Pancreas (tissue), 10 donors: ENCODE results near the gene TLL2. TPM values are rescaled to one million over a fixed set of nuclear protein-coding genes. Genes with fewer than 3 reads are reported as not detected.

Source experiments
- ATAC-seq, 4 donors: fragments of 200-7000 bp; cut with Tn5 transposase; one replicate each; pipeline versions ENCODE4 v1.8.0 to v1.9.1; 2020; ENCODE audit warnings: mild to moderate bottlenecking in 4 of 4, moderate library complexity in 4 of 4
- DNase-seq, 6 donors: peaks; one replicate each; pipeline ENCODE4 v3.0.0-alpha.2; 2020
- FAIRE-seq: peaks from 2 replicates; lab custom pipeline; 2012; peaks lifted over from hg19 to GRCh38; lab: Jason Lieb, UNC
- H3K27ac ChIP-seq, 4 donors: fragments of 200-600 bp; sonication (generic); 1 replicate in 3 of 4; 2 replicates in 1 of 4; pipeline versions ENCODE4 v1.5.0 to v1.8.0; 2020
- H3K27me3 ChIP-seq, 4 donors: fragments of 200-600 bp; one replicate each; pipeline ENCODE4 v1.8.0; 2021
- H3K36me3 ChIP-seq, 3 donors: fragments of 200-600 bp; sonication (generic) in 1 of 3; one replicate each; pipeline versions ENCODE4 v1.5.0 to v1.8.0; 2020 to 2021
- H3K4me1 ChIP-seq, 3 donors: fragments of 200-600 bp; one replicate each; pipeline ENCODE4 v1.8.0; 2021
- H3K4me3 ChIP-seq, 4 donors: fragments of 200-600 bp; sonication (generic) in 2 of 4; one replicate each; pipeline versions ENCODE4 v1.5.0 to v1.8.0; 2020 to 2021
- H3K9me3 ChIP-seq, 4 donors: fragments of 200-600 bp; one replicate each; pipeline ENCODE4 v1.8.0; 2021
- WGBS, 2 donors: extraction: QIAGEN DNeasy Blood & Tissue Kit; methylation state at CpG; one replicate each; pipeline ENCODE4 v1.1.7; 2013; 5-methylcytosine and 5-hydroxymethylcytosine counted together
- intact Hi-C, 3 donors: fragments of 100-400 bp; cut with DNase I; formaldehyde crosslinking; loops; one replicate each; pipeline versions ENCODE4 v1.11.1 to v1.14.2; 2022
- polyA plus RNA-seq, 2 donors: library from polyadenylated mRNA; stranded (reverse); fragments of 200-250 nt; gene quantifications; one replicate each; pipeline ENCODE4 v1.2.3, GENCODE V29; 2013
- total RNA-seq, 6 donors: library from RNA; stranded (reverse); fragmentation: NEBNext Ultra II Directional in 4 of 6; extraction: Animal tissue kit (Norgen Biotek cat#: 25700) in 4 of 6; gene quantifications; one replicate each; pipeline versions ENCODE4 v1.2.1 to v1.2.4, GENCODE V29; 2021 to 2023
- TF ChIP-seq, protein P1 (sequence below), 4 donors: fragments of 200-600 bp; sonication (generic) in 3 of 4; IDR thresholded peaks; one replicate each; pipeline versions ENCODE4 v1.5.0 to v1.8.0; 2021; ENCODE audit warnings: antibody characterized with exemption in 4 of 4
- donor health status: healthy with polysubstance abuse.
- donor health status: DM: no; HTN: no; CAD: no; lungs with moderate emphysema.
- donor health status: DM: no; HTN: no; CAD: no.
- donor health status: control.
- donor health status: control.
- donor health status: Bipolar disorder and iron deficiency.
- donor health status: DM: yes; HTN: yes; CAD: no.
- donor health status: DM: no; HTN: no; CAD: no.
- donor health status: DM: no; HTN: no; CAD: no.
- donor health status: DM: yes; HTN: yes; CAD: no.

TLL2 gene
- total and polyA plus RNA-seq, 8 donors = 0.14 to 0.97 (median 0.27) TPM

DNA sequence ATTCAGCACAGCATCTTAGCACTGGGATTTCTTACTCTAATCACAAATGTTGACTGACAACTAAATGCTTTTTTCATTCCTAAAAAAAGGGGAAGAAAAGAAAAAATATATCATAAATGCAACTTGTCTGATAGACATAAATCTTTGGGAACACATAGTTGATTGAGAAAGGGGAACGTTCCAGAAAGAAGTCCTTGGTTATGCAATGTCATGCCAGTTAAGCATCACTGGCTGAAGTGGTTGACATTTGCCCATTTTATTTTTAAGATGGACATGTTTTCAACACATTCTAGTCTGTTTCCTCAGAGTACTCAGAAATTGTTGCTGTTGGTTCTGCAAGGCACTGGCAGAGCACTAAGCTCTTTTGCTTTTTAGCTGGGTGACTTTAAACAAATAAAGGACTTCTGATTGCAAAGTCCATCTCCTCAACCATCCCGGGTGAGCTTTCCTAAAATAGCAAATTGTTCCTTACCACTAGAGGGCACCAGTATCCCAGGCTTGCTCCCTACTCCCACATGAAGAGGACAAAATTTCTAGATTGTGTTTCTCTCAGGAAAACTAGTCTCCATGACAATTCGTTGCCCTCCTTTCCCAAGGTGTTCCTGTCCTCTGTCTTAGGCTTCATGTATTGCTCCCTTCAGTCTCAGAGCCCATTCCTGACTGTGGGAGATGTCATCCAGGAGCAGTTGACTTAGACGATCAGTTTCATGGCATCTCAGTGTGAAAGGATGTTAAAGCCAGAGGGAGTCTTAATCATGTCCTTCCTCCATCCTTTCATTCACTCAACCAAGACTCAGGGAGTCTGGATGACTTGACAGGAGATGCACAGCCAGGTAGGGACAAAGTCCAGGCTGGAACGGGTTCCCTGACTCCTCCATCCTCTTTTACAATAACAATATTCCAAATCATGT lies 178.9 kb downstream of the TLL2 start:
- no peaks in the 10 kb centered on the region for H3K36me3 ChIP-seq
- ATAC-seq = peak; percentile 68 to 84 (median 78)
- DNase-seq = peak in 2 of 6 donors; percentile 21 to 35
- intact Hi-C loops = no loop called here
- H3K27me3 ChIP-seq = no peaks in the 10 kb centered on the region
- no peaks in the 10 kb centered on the region for H3K9me3 ChIP-seq
- TF ChIP-seq, protein P1, sequence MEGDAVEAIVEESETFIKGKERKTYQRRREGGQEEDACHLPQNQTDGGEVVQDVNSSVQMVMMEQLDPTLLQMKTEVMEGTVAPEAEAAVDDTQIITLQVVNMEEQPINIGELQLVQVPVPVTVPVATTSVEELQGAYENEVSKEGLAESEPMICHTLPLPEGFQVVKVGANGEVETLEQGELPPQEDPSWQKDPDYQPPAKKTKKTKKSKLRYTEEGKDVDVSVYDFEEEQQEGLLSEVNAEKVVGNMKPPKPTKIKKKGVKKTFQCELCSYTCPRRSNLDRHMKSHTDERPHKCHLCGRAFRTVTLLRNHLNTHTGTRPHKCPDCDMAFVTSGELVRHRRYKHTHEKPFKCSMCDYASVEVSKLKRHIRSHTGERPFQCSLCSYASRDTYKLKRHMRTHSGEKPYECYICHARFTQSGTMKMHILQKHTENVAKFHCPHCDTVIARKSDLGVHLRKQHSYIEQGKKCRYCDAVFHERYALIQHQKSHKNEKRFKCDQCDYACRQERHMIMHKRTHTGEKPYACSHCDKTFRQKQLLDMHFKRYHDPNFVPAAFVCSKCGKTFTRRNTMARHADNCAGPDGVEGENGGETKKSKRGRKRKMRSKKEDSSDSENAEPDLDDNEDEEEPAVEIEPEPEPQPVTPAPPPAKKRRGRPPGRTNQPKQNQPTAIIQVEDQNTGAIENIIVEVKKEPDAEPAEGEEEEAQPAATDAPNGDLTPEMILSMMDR (IDR thresholded peaks at IDR 0.05) = peak; percentile 55 to 73 (median 64)
- FAIRE-seq = no peak
- peaks cover 0 to 4% (median 0%) of the 10 kb centered on the region in 3 donors for H3K4me1 ChIP-seq
- H3K4me3 ChIP-seq = no peak overlapping the region
- no peak overlapping the region for H3K27ac ChIP-seq
- 24 to 28% methylated on average over 5 of the region's 5 CpGs for WGBS, 2 donors

DNA sequence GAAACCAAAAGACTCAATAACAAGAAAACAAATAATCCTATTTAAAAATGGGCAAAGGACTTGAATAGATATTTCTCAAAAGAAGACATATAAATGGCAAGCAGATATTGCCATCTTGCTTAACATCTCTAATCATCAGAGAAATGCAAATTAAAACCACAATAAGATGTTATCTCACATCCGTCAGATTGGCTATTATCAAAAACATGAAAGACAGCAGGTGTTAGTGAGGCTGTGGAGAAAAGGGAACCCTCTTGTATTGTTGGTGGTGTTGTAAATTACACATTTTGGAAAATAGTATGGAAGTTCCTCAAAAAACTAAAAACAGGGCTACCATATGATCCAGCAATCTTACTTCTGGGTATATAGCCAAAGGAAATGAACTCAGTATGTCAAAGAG lies 180.6 kb downstream of the TLL2 start:
- 72 to 76% methylated on average over 1 of the region's 1 CpG for WGBS, 2 donors
- no peaks in the 10 kb centered on the region for H3K36me3 ChIP-seq
- no peak overlapping the region for H3K27ac ChIP-seq
- no peaks in the 10 kb centered on the region for H3K9me3 ChIP-seq
- no peak for DNase-seq
- TF ChIP-seq, protein P1 (IDR thresholded peaks at IDR 0.05) = no peak
- no peak overlapping the region for H3K4me3 ChIP-seq
- H3K27me3 ChIP-seq = no peaks in the 10 kb centered on the region
- no peaks in the 10 kb centered on the region for H3K4me1 ChIP-seq
- ATAC-seq = no peak
- intact Hi-C loops = no loop called here
- FAIRE-seq = no peak

DNA sequence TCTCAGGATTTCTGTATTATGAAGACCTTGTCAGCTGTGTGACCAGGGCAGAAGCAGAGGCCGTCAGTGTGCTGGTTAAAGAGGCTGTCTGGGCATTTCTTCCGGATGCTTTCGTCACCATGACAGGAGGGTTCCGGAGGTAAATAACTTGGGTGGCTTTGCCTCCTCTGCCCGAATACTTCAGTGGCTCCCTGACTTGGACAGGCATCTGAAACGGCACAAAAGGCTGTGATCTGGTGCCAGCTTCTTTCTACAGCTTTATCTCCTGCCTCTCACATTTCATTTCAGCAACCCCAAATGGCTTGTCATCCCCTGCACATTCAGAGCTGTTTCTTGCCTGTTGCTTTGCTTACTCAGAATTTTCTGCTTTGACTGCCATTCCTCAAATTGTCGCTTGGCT lies 186.3 kb downstream of the TLL2 start:
- Histone ChIP-seq H3K27me3 (no peaks in the 10 kb centered on the region), H3K9me3 (no peaks in the 10 kb centered on the region), H3K36me3 (no peaks in the 10 kb centered on the region), H3K27ac (no peak overlapping the region), H3K4me3 (no peak overlapping the region), H3K4me1 (no peaks in the 10 kb centered on the region)
- TF ChIP-seq, protein P1 (IDR thresholded peaks at IDR 0.05) = no peak
- FAIRE-seq = no peak
- WGBS, 2 donors = 72 to 74% methylated on average over 7 of the region's 7 CpGs
- no peak for DNase-seq
- intact Hi-C loops = no loop called here
- no peak for ATAC-seq

DNA sequence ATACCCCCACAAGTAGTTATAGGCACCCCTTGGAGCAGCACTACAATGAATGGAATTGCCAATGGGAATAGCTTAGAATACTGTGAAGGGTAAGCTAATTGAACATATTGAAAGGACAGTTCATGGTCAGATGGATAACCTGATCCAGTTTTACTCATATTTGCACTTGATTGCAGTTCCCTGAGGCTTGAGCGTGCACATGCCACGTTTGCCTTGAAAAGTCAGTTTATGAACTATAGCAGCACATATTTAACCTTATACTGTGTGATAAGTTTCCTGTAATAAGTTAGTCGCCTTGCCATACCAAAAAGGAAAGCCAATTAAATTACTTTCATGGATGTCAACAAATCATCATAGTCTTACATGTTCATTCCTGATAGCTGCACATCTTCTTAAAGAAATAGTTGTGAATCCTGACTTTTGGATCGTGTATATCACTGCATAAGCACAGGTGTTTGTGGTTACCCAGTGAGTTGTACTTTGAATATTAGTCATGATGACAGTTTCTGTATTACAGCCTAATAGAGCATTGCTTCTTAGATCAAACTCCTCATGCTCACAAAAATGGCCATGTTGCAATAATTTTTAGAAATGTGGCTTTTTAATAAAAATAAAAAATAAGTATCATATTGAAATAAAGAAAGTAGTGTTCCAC lies 187.9 kb downstream of the TLL2 start:
- TF ChIP-seq, protein P1 (IDR thresholded peaks at IDR 0.05) = no peak
- no peaks in the 10 kb centered on the region for H3K27me3 ChIP-seq
- no peak for DNase-seq
- no peaks in the 10 kb centered on the region for H3K4me1 ChIP-seq
- intact Hi-C loops = no loop called here
- H3K4me3 ChIP-seq = no peak overlapping the region
- ATAC-seq = no peak
- FAIRE-seq = no peak
- H3K27ac ChIP-seq = no peak overlapping the region
- WGBS, 2 donors = 61 to 70% methylated on average over 4 of the region's 4 CpGs
- H3K36me3 ChIP-seq = no peaks in the 10 kb centered on the region
- no peaks in the 10 kb centered on the region for H3K9me3 ChIP-seq
